IMR-90 (cell line): ENCODE data around the gene COL2A1. TPM values are rescaled to one million over a fixed set of nuclear protein-coding genes. Genes with fewer than 3 reads are reported as not detected.

ENCODE experiments used
- ATAC-seq: fragments of 200-7000 bp; cut with Tn5 transposase; 2 replicates; pipeline ENCODE4 v1.9.1; 2020; ENCODE audit warnings: low read depth, mild to moderate bottlenecking, moderate library complexity
- BruUV-seq: library from RNA; stranded (reverse); fragments of 400-500 nt; replicated peaks from 2 replicates; lab custom pipeline; 2021; lab: Mats Ljungman, UMichigan
- CTCF ChIA-PET: fragments of 300-600 bp; formaldehyde crosslinking; extraction: SDS; loops from one replicate; lab custom pipeline; 2021; ENCODE audit warnings: antibody characterized with exemption; lab: Yijun Ruan, JAX
- POLR2A ChIA-PET: fragments of 300-600 bp; sonication (Branson Sonifier 250); formaldehyde crosslinking; loops from one replicate; lab custom pipeline; 2022; ENCODE audit warnings: antibody characterized with exemption; ENCODE audit not compliant: unreplicated experiment; lab: Charles Lee
- DNase-seq: peaks from one replicate; pipeline ENCODE4 v3.0.0; 2013
- H2AFZ ChIP-seq: replicated peaks from 2 replicates; pipeline ENCODE3; 2013; ENCODE audit warnings: low read length, mild to moderate bottlenecking; ENCODE audit not compliant: poor library complexity
- H2AK5ac ChIP-seq: 2 replicates; pipeline ENCODE4 v1.6.1; 2013; ENCODE audit warnings: low read depth, low read length, inconsistent platforms
- H2AK9ac ChIP-seq: replicated peaks from 2 replicates; pipeline ENCODE3; 2013; ENCODE audit warnings: mild to moderate bottlenecking, low read depth, low read length, moderate library complexity; ENCODE audit not compliant: poor library complexity
- H2BK120ac ChIP-seq: 2 replicates; pipeline ENCODE4 v1.6.1; 2013; ENCODE audit warnings: low read depth, low read length, inconsistent platforms
- H2BK15ac ChIP-seq: 3 replicates; pipeline ENCODE4 v1.6.1; 2013; ENCODE audit warnings: low read depth, low read length, inconsistent platforms
- H2BK20ac ChIP-seq: 2 replicates; pipeline ENCODE4 v1.6.1; 2013; ENCODE audit warnings: low read depth, mild to moderate bottlenecking, inconsistent platforms, low read length, moderate library complexity
- H2BK5ac ChIP-seq: 2 replicates; pipeline ENCODE4 v1.6.1; 2013; ENCODE audit warnings: mild to moderate bottlenecking, low read depth, low read length, inconsistent platforms; ENCODE audit not compliant: poor library complexity, severe bottlenecking
- H3K14ac ChIP-seq: replicated peaks from 2 replicates; pipeline ENCODE4 v1.6.1; 2013; ENCODE audit warnings: low read depth, low read length, inconsistent platforms
- H3K18ac ChIP-seq: 2 replicates; pipeline ENCODE4 v1.6.1; 2013; ENCODE audit warnings: low read depth, low read length, control low read depth
- H3K23ac ChIP-seq: 2 replicates; pipeline ENCODE4 v1.6.1; 2013; ENCODE audit warnings: low read depth, low read length, inconsistent platforms
- H3K27ac ChIP-seq: 2 replicates; pipeline ENCODE4 v1.5.1; 2013; ENCODE audit warnings: mild to moderate bottlenecking, control low read depth, low read length; ENCODE audit not compliant: insufficient read depth
- H3K27me3 ChIP-seq: 2 replicates; pipeline ENCODE4 v1.6.1; 2013; ENCODE audit warnings: low read length; ENCODE audit not compliant: control insufficient read depth, insufficient read depth
- H3K36me3 ChIP-seq: 2 replicates; pipeline ENCODE4 v1.6.1; 2013; ENCODE audit warnings: low read length, mixed read lengths; ENCODE audit not compliant: control insufficient read depth, insufficient read depth
- H3K4ac ChIP-seq: 2 replicates; pipeline ENCODE4 v1.6.1; 2013; ENCODE audit warnings: low read depth, low read length, inconsistent platforms
- H3K4me1 ChIP-seq: 2 replicates; pipeline ENCODE4 v1.6.1; 2013; ENCODE audit warnings: low read length, mixed read lengths; ENCODE audit not compliant: control insufficient read depth, insufficient read depth
- H3K4me2 ChIP-seq: 2 replicates; pipeline ENCODE4 v1.6.1; 2013; ENCODE audit warnings: low read depth, mild to moderate bottlenecking, control low read depth, low read length, moderate library complexity
- H3K4me3 ChIP-seq: 2 replicates; pipeline ENCODE4 v1.5.1; 2013; ENCODE audit warnings: low read depth, mild to moderate bottlenecking, control low read depth, low read length, moderate library complexity; ENCODE audit not compliant: insufficient read depth
- H3K56ac ChIP-seq: 2 replicates; pipeline ENCODE4 v1.6.1; 2013; ENCODE audit warnings: low read length, inconsistent platforms; ENCODE audit not compliant: insufficient read depth; ENCODE audit errors: extremely low read depth
- H3K79me1 ChIP-seq, 2 experiments: 2 replicates each; pipeline ENCODE4 v1.6.1; 2013; ENCODE audit warnings: low read length in 2 of 2, inconsistent platforms in 1 of 2, low read depth in 1 of 2
- H3K9ac ChIP-seq: 2 replicates; pipeline ENCODE4 v1.6.1; 2013; ENCODE audit warnings: low read depth, low read length, control low read depth
- H3K9me1 ChIP-seq: 2 replicates; pipeline ENCODE4 v1.6.1; 2013; ENCODE audit warnings: low read length, inconsistent platforms; ENCODE audit not compliant: insufficient read depth
- H3K9me3 ChIP-seq: 2 replicates; pipeline ENCODE4 v1.6.1; 2013; ENCODE audit warnings: low read length; ENCODE audit not compliant: control insufficient read depth, insufficient read depth
- H4K20me1 ChIP-seq: 2 replicates; pipeline ENCODE4 v1.6.1; 2013; ENCODE audit warnings: low read length, inconsistent platforms; ENCODE audit not compliant: insufficient read depth
- H4K5ac ChIP-seq: 2 replicates; pipeline ENCODE4 v1.6.1; 2013; ENCODE audit warnings: mild to moderate bottlenecking, low read depth, low read length, control low read depth
- H4K8ac ChIP-seq, 2 experiments: 2 replicates each; pipeline ENCODE4 v1.6.1; 2013; ENCODE audit warnings: low read depth in 2 of 2, low read length in 2 of 2, control low read depth in 1 of 2, inconsistent platforms in 1 of 2
- H4K91ac ChIP-seq: 2 replicates; pipeline ENCODE4 v1.6.1; 2013; ENCODE audit warnings: low read depth, low read length, inconsistent platforms; ENCODE audit not compliant: insufficient read depth
- BHLHE40 ChIP-seq: fragments of 150-350 bp; IDR thresholded peaks from 2 replicates; pipeline ENCODE4 v1.6.1; 2016; ENCODE audit warnings: mild to moderate bottlenecking, low read depth, low read length
- WGBS, 2 experiments: methylation state at CpG; one replicate each; pipeline versions ENCODE4 v1.1.5 to v1.1.7; 2013; ENCODE audit warnings: missing lambda C conversion rate in 2 of 2; ENCODE audit not compliant: insufficient read length in 1 of 2; ENCODE audit errors: extremely low coverage in 2 of 2; 5-methylcytosine and 5-hydroxymethylcytosine counted together
- dilution Hi-C: fragments of 300-500 bp; cut with HindIII; formaldehyde crosslinking; loops from one replicate; pipeline ENCODE4 v1.14.3; 2018; ENCODE audit warnings: low sequenced_read_pairs; ENCODE audit not compliant: unreplicated experiment
- in situ Hi-C: fragments of 300-500 bp; cut with MboI; formaldehyde crosslinking; loops from 3 replicates; pipeline ENCODE4 v1.14.3; 2019; ENCODE audit warnings: low sequenced_read_pairs, inconsistent platforms, mixed read lengths
- intact Hi-C: fragments of 100-400 bp; cut with micrococcal nuclease; formaldehyde crosslinking; loops from 2 replicates; pipeline ENCODE4 v1.10.0; 2022
- polyA plus RNA-seq, 3 experiments: library from polyadenylated mRNA; depleted of rRNA; stranded (reverse); fragments of >200 nt; gene quantifications; 2 replicates each; pipeline ENCODE4 v1.2.3, GENCODE V29; 2012; ENCODE audit warnings: low replicate concordance in 1 of 3
- total RNA-seq: library from RNA; depleted of rRNA; stranded (reverse); fragments of >200 nt; gene quantifications from 2 replicates; pipeline ENCODE4 v1.2.3, GENCODE V29; 2012

COL2A1 gene
- total and polyA plus RNA-seq, 2 of the 4 experiments (the other 2 are of a cell fraction), result 0.05 TPM; not detected in 1

DNA sequence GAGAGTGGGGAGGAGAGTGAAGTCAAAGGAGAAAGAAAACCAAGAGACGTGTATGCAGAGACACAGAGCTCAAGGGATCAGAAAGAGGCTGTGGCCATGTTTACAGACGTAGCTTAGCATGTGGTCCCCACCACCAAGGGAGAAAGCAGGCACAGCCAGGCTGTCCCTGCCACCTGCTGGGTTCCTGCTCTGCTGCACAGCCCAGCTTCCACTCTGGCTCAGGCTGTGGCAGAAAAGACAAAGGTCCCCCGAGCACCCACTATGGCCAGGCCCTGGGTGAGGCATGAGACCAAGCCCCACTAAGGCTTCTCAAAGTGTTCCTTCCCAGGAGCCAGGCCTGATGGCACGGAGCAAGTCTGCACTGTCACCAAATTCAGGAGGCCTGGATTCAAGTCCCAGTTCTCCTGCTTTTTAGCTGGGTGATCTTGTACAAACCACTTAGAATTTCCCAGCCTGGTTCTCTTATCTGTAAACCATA lies 25.9 kb upstream of the COL2A1 start:
- no peak overlapping the region for H3K9ac ChIP-seq
- H2AFZ ChIP-seq, result peak overlapping the region; percentile 40
- H3K9me1 ChIP-seq, result no peaks in the 10 kb centered on the region
- H3K79me1 ChIP-seq, result no peaks in the 10 kb centered on the region
- no peak overlapping the region for H3K23ac ChIP-seq
- no peak overlapping the region for H4K5ac ChIP-seq
- H3K4me3 ChIP-seq, result no peak overlapping the region
- 60% methylated on average over 3 of the region's 4 CpGs; no CpG with 5 or more reads in 1 of the 2 experiments for WGBS, 2 experiments
- CTCF ChIA-PET, result no interaction called here
- H3K27ac ChIP-seq, result no peak overlapping the region
- in situ Hi-C loops, result no loop called here
- no peak overlapping the region for H4K8ac ChIP-seq
- no peak overlapping the region for H2BK20ac ChIP-seq
- H3K4me1 ChIP-seq, result peaks cover 4% of the 10 kb centered on the region; the same call in 1 of the 2 replicates
- no TSS peak for BruUV-seq
- intact Hi-C loops, result no loop called here
- H3K9me3 ChIP-seq, result no peaks in the 10 kb centered on the region
- H3K27me3 ChIP-seq, result peaks cover 47% of the 10 kb centered on the region
- ATAC-seq (no peak), DNase-seq (no peak)
- no peak overlapping the region for H2BK120ac ChIP-seq
- H3K14ac ChIP-seq, result no peak overlapping the region
- POLR2A ChIA-PET, result no interaction called here
- H2BK15ac ChIP-seq, result no peak overlapping the region
- H3K18ac ChIP-seq, result no peak overlapping the region
- no peaks in the 10 kb centered on the region for H4K20me1 ChIP-seq
- H3K4ac ChIP-seq, result no peak overlapping the region
- H3K4me2 ChIP-seq, result no peak overlapping the region
- dilution Hi-C loops, result no loop called here
- no peaks in the 10 kb centered on the region for H3K36me3 ChIP-seq
- no peak overlapping the region for H2BK5ac ChIP-seq
- H2AK5ac ChIP-seq, result no peak overlapping the region
- no peak for TF ChIP-seq BHLHE40
- no peak overlapping the region for H3K56ac ChIP-seq
- no peak overlapping the region for H4K91ac ChIP-seq
- H2AK9ac ChIP-seq, result no peak overlapping the region
